Measurements from ENCODE around the gene PDZRN3. TPM values are rescaled to one million over a fixed set of nuclear protein-coding genes. Genes with fewer than 3 reads are reported as not detected.

PDZRN3 gene
- total and polyA plus RNA-seq, 2 donors (not counting 3 experiments of a cell fraction or from before 2014, with no cell fraction given), result not detected

- dilution Hi-C loops (cut with MboI; ENCODE audit: extremely low pct_ligation_motif_present, low sequenced_read_pairs) (no loop called here), intact Hi-C loops (cut with micrococcal nuclease) (no loop called here)
- FAIRE-seq (no peak), DNase-seq (ENCODE audit: low read depth, low spot score) (no peak)
- Histone ChIP-seq H3K9me1 (replicated peaks; ENCODE audit: control insufficient read depth, extremely low read depth, insufficient read depth, low read length) (no peaks in the 10 kb centered on the region), H2AFZ (ENCODE audit: low read depth, low read length) (no peak overlapping the region), H3K4me2 (ENCODE audit: insufficient read depth, low read length) (no peak overlapping the region), H3K27me3 (ENCODE audit: control insufficient read depth in 2 of 2, insufficient read depth in 2 of 2, low read length in 2 of 2) (no peaks in the 10 kb centered on the region), H3K4me3 (replicated peaks in 1 of 3; ENCODE audit: insufficient read depth in 1 of 3, low read depth in 1 of 3, low read length in 3 of 3) (no peak overlapping the region), H3K9ac (replicated peaks; ENCODE audit: extremely low read depth, insufficient read depth, low read length) (no peak overlapping the region), H4K20me1 (replicated peaks; ENCODE audit: control insufficient read depth, extremely low read depth, insufficient read depth, low read length) (no peaks in the 10 kb centered on the region), H3K36me3 (ENCODE audit: control insufficient read depth in 2 of 2, extremely low read depth in 1 of 2, insufficient read depth in 2 of 2, low read length in 2 of 2) (no peaks in the 10 kb centered on the region), H3K4me1 (ENCODE audit: control insufficient read depth, extremely low read depth, insufficient read depth, low read length) (no peaks in the 10 kb centered on the region), H3K27ac (ENCODE audit: insufficient read depth, low read depth, low read length) (no peak overlapping the region), H3K79me2 (ENCODE audit: control insufficient read depth, insufficient read depth, low read length) (no peaks in the 10 kb centered on the region), H3K9me3 (replicated peaks; ENCODE audit: control insufficient read depth, insufficient read depth, low read length) (no peaks in the 10 kb centered on the region)
- CTCF ChIA-PET, result no interaction called here
- TF ChIP-seq EZH2 (IDR thresholded peaks at IDR 0.05; ENCODE audit: borderline replicate concordance, low read depth, low read length, severe bottlenecking) (no peak), FOS (IDR thresholded peaks at IDR 0.05; ENCODE audit: borderline replicate concordance, insufficient read depth, low read length) (no peak), CTCF (IDR thresholded peaks at IDR 0.05; ENCODE audit: extremely low read depth in 1 of 2, insufficient read depth in 1 of 2, low read depth in 1 of 2, low read length in 2 of 2) (no peak), MYC (IDR thresholded peaks at IDR 0.05; ENCODE audit: low read depth, low read length) (no peak), GATA2 (IDR thresholded peaks at IDR 0.05; ENCODE audit: insufficient read depth, insufficient read length, low read depth, low read length) (no peak), POLR2AphosphoS5 (IDR thresholded peaks at IDR 0.05; ENCODE audit: insufficient read depth, low read depth, low read length) (no peak), POLR2A (IDR thresholded peaks at IDR 0.05; ENCODE audit: low read depth, low read length) (no peak), MAX (IDR thresholded peaks at IDR 0.05; ENCODE audit: insufficient read depth, insufficient read length) (no peak), JUN (IDR thresholded peaks at IDR 0.05; ENCODE audit: borderline replicate concordance, insufficient read depth, insufficient read length, low read depth) (no peak)
- BruUV-seq (replicated peaks), result no TSS peak
- POLR2A ChIA-PET, result no interaction called here
Measured at GRCh38 chr3:73475175-73475574, 149.6 kb downstream of the PDZRN3 start.
